Adrenal gland (tissue), 12 donors: Measurements from ENCODE around the gene WBP2. TPM values are rescaled to one million over a fixed set of nuclear protein-coding genes. Genes with fewer than 3 reads are reported as not detected.
A peak's percentile ranks its signal among the peaks of the same experiment; 100 is the strongest.
"Not testable (repeated sequence)": the region's sequence is repeated elsewhere in the genome, so short reads cannot be mapped to it uniquely, and the experiment has no call there.

Source experiments
- DNase-seq, 7 donors: peaks; one replicate each; pipeline ENCODE4 v3.0.0-alpha.2; 2019 to 2020
- H3K27ac ChIP-seq, 5 donors: fragments of 200-600 bp; sonication (generic) in 4 of 5; 1 replicate in 3 of 5; 2 replicates in 2 of 5; pipeline versions ENCODE4 v1.5.1 to v1.8.0; 2016 to 2020; ENCODE audit warnings: mild to moderate bottlenecking in 1 of 5
- H3K27me3 ChIP-seq: fragments of 200-600 bp; 2 replicates; pipeline ENCODE4 v1.8.0; 2021
- H3K36me3 ChIP-seq, 2 donors: fragments of 200-600 bp; replicated peaks in 1 of 2; 1 replicate in 1 of 2; 2 replicates in 1 of 2; pipeline versions ENCODE4 v1.5.1 to v1.8.0; 2018 to 2022
- H3K4me1 ChIP-seq, 2 donors: fragments of 200-600 bp; replicated peaks in 1 of 2; 1 replicate in 1 of 2; 2 replicates in 1 of 2; pipeline versions ENCODE4 v1.5.1 to v1.8.0; 2018 to 2021
- H3K4me3 ChIP-seq, 4 donors: fragments of 200-600 bp; sonication (generic) in 3 of 4; one replicate each; pipeline ENCODE4 v1.5.1; 2016 to 2018
- H3K9me3 ChIP-seq, 3 donors: fragments of 200-600 bp; sonication (generic) in 1 of 3; replicated peaks in 1 of 3; 1 replicate in 2 of 3; 2 replicates in 1 of 3; pipeline versions ENCODE4 v1.5.1 to v1.8.0; 2016 to 2021
- POLR2A ChIP-seq, 2 donors: fragments of 450-650 bp; IDR thresholded peaks; one replicate each; pipeline ENCODE4 v1.6.1; 2017; ENCODE audit warnings: antibody characterized with exemption in 2 of 2, mild to moderate bottlenecking in 2 of 2, moderate library complexity in 1 of 2
- WGBS, 4 donors: extraction: QIAGEN DNeasy Blood & Tissue Kit in 2 of 4; methylation state at CpG; one replicate each; pipeline versions ENCODE4 v1.1.5 to v1.1.7; 2013 to 2017; 5-methylcytosine and 5-hydroxymethylcytosine counted together
- intact Hi-C, 2 donors: fragments of 100-400 bp; cut with DNase I; formaldehyde crosslinking; loops; one replicate each; pipeline versions ENCODE4 v1.14.1 to v1.15.0; 2022 to 2023
- polyA plus RNA-seq, 3 donors: library from polyadenylated mRNA; stranded (reverse); fragments of 200-250 nt in 2 of 3; fragments of 350-450 nt in 1 of 3; fragmentation: Illumina TruSeq in 1 of 3; extraction: RNeasy Lipid Tissue Mini Kit (QIAGEN cat#74804) in 1 of 3; gene quantifications; one replicate each; pipeline ENCODE4 v1.2.3, GENCODE V29; 2013 to 2014
- total RNA-seq, 9 donors: library from RNA; depleted of rRNA in 4 of 9; stranded (reverse); fragments of >200 nt in 4 of 9; fragments of 120-200 nt in 1 of 9; fragmentation: NEBNext Ultra II Directional in 1 of 9; extraction: Animal tissue kit (Norgen Biotek cat#: 25700) in 1 of 9; gene quantifications; one replicate each; pipeline versions ENCODE4 v1.1.0 to v1.2.4, GENCODE V29; 2013 to 2023
- TF ChIP-seq, protein P1 (sequence below), 6 experiments: fragments of 450-650 bp in 4 of 6; fragments of 200-600 bp in 2 of 6; sonication (generic) in 1 of 6; IDR thresholded peaks; 1 replicate in 5 of 6; 2 replicates in 1 of 6; pipeline versions ENCODE4 v1.5.1 to v1.8.0; 2016 to 2021; ENCODE audit warnings: antibody characterized with exemption in 6 of 6, mild to moderate bottlenecking in 2 of 6, moderate library complexity in 1 of 6
- donor health status: healthy with polysubstance abuse.
- donor health status: Bipolar disorder and iron deficiency.
- donor health status: DM: yes; HTN: yes; CAD: no.
- donor health status: DM: no; HTN: no; CAD: no.
- donor health status: DM: no; HTN: no; CAD: no.
- donor health status: DM: yes; HTN: yes; CAD: no.

The WBP2 gene
- total and polyA plus RNA-seq, 12 donors, result 60.4 to 292 (median 223) TPM

DNA sequence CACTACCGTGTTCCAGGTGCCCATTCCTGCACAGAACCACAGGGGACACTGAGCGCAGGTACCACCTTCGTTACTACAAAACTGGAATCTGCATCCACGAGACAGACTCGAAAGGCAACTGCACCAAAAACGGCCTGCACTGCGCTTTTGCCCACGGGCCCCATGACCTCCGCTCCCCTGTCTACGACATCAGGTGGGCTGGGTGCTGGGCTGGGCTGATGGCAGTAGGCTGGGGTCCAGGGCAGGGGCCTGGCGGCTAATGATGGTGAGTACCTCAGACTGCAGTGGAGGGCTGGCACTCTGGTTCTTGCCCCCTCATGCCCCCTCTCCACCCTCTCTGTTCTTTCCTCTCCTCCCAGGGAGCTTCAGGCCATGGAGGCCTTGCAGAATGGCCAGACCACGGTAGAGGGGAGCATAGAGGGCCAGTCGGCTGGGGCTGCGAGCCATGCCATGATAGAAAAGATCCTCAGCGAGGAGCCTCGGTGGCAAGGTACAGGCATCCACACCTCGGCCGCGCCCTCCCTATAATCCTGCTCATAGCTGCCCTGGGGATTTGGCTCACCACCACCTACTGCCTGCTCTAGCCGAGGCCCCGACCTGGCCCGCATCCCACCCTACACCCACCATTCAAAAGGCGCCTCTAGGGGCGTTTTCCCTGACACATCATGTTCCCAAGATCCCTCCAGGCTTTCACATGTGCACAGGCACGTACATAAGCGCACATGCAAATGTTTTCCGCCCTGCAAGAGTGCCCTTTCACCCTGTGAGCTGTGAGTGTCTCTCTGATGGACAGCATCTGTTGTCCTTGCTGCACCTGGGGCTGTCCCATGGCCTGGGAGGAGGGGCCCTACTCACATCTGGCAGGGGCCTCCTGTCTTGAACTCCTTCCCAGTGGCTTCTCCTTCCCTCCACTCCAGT lies 42.8 kb downstream of the WBP2 start:
- Histone ChIP-seq H3K4me3 (no peak overlapping the region), H3K36me3 (peaks cover 0 to 65% of the 10 kb centered on the region in 2 donors), H3K27me3 (no peaks in the 10 kb centered on the region), H3K4me1 (peaks cover 12 to 15% of the 10 kb centered on the region in 2 donors), H3K27ac (peak overlapping the region in 1 of 5 donors; percentile 9), H3K9me3 (no peaks in the 10 kb centered on the region)
- peak in 2 of 7 donors; percentile 4 to 25 for DNase-seq
- intact Hi-C loops, result loop anchor here in 1 of 2 donors (10.0 kb wide), 1 partner anchor 48 kb away; the partner anchor contains the start of gene GALK1
- WGBS, 4 donors, result 85 to 91% (median 88%) methylated on average over 17 to 27 of the region's 27 CpGs
- TF ChIP-seq, protein P1, sequence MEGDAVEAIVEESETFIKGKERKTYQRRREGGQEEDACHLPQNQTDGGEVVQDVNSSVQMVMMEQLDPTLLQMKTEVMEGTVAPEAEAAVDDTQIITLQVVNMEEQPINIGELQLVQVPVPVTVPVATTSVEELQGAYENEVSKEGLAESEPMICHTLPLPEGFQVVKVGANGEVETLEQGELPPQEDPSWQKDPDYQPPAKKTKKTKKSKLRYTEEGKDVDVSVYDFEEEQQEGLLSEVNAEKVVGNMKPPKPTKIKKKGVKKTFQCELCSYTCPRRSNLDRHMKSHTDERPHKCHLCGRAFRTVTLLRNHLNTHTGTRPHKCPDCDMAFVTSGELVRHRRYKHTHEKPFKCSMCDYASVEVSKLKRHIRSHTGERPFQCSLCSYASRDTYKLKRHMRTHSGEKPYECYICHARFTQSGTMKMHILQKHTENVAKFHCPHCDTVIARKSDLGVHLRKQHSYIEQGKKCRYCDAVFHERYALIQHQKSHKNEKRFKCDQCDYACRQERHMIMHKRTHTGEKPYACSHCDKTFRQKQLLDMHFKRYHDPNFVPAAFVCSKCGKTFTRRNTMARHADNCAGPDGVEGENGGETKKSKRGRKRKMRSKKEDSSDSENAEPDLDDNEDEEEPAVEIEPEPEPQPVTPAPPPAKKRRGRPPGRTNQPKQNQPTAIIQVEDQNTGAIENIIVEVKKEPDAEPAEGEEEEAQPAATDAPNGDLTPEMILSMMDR (IDR thresholded peaks at IDR 0.05), result no peak
- TF ChIP-seq POLR2A (IDR thresholded peaks at IDR 0.05), result no peak

- Histone ChIP-seq H3K36me3 (peaks cover 0 to 53% of the 10 kb centered on the region in 2 donors), H3K4me1 (peaks cover 12 to 15% of the 10 kb centered on the region in 2 donors), H3K27me3 (no peaks in the 10 kb centered on the region), H3K9me3 (no peaks in the 10 kb centered on the region), H3K4me3 (no peak overlapping the region), H3K27ac (peak overlapping the region in 1 of 5 donors; percentile 86)
- WGBS, 4 donors, result 90 to 100% (median 96%) methylated on average over 5 to 7 of the region's 7 CpGs
- TF ChIP-seq, protein P1 (IDR thresholded peaks at IDR 0.05), result no peak
- intact Hi-C loops, result loop anchor here in 1 of 2 donors (10.0 kb wide), 1 partner anchor 46 kb away; the partner anchor contains the start of gene GALK1
- no peak for DNase-seq
These were observed 44.0 kb downstream of the WBP2 start for GRCh38 chr17:75811174-75811573.

- H3K9me3 ChIP-seq, H3K27me3 ChIP-seq, H3K4me3 ChIP-seq, DNase-seq: not testable (repeated sequence)
- Histone ChIP-seq H3K4me1 (peaks cover 12 to 14% of the 10 kb centered on the region in 2 donors), H3K27ac (peak overlapping the region in 1 of 5 donors; percentile 86), H3K36me3 (peaks cover 0 to 50% of the 10 kb centered on the region in 2 donors)
- intact Hi-C loops, result loop anchor here in 1 of 2 donors (10.0 kb wide), 1 partner anchor 46 kb away; the partner anchor contains the start of gene GALK1
- 92 to 96% (median 95%) methylated on average over 11 of the region's 11 CpGs for WGBS, 4 donors
These were observed 44.4 kb downstream of the WBP2 start for GRCh38 chr17:75810756-75811155.

GRCh38 chr17:75810216-75810615 lies 44.9 kb downstream of the WBP2 start:
- WGBS, 4 donors, result 93 to 98% (median 96%) methylated on average over 5 of the region's 5 CpGs
- no peak for TF ChIP-seq POLR2A (IDR thresholded peaks at IDR 0.05)
- TF ChIP-seq, protein P1 (IDR thresholded peaks at IDR 0.05), result no peak
- peaks cover 7 to 9% of the 10 kb centered on the region in 2 donors for H3K4me1 ChIP-seq
- H3K4me3 ChIP-seq, result no peak overlapping the region
- no peaks in the 10 kb centered on the region for H3K9me3 ChIP-seq
- H3K27me3 ChIP-seq, result no peaks in the 10 kb centered on the region
- DNase-seq, result no peak
- intact Hi-C loops, result loop anchor here in 1 of 2 donors (10.0 kb wide), 1 partner anchor 45 kb away; the partner anchor contains the start of gene GALK1
- peaks cover 0 to 45% of the 10 kb centered on the region in 2 donors for H3K36me3 ChIP-seq
- peak overlapping the region in 1 of 5 donors; percentile 86 for H3K27ac ChIP-seq
